Activated CD4-positive, alpha-beta memory T cell treated with anti-CD3 and anti-CD28 coated beads, Interleukin-2, amount 10 ng/mL, durations not matched to agents 7 days and 5 days (primary cell): ENCODE measurements around the gene ITPR1. TPM values are rescaled to one million over a fixed set of nuclear protein-coding genes. Genes with fewer than 3 reads are reported as not detected.
"Not testable (repeated sequence)": the region's sequence is repeated elsewhere in the genome, so short reads cannot be mapped to it uniquely, and the experiment has no call there.

Source experiments
- CTCF ChIA-PET: fragments of 350-600 bp; sonication (Branson Sonifier 250); formaldehyde crosslinking; loops from one replicate; lab custom pipeline; 2021; ENCODE audit warnings: antibody characterized with exemption, inconsistent platforms; lab: Charles Lee
- POLR2A ChIA-PET: fragments of 350-600 bp; sonication (Branson Sonifier 250); formaldehyde crosslinking; loops from one replicate; lab custom pipeline; 2021; ENCODE audit warnings: antibody characterized with exemption; lab: Charles Lee
- DNase-seq: peaks from one replicate; pipeline ENCODE4 v3.0.0-alpha.2; 2020
- H3K27ac Mint-ChIP-seq: one replicate; pipeline ENCODE4 v1.8.0; 2021; ENCODE audit warnings: mild to moderate bottlenecking, mixed read lengths
- H3K27me3 Mint-ChIP-seq: one replicate; pipeline ENCODE4 v1.8.0; 2021; ENCODE audit warnings: mixed read lengths
- H3K36me3 Mint-ChIP-seq: one replicate; pipeline ENCODE4 v1.8.0; 2021; ENCODE audit warnings: low read depth, mixed read lengths
- H3K4me1 Mint-ChIP-seq: one replicate; pipeline ENCODE4 v1.8.0; 2021; ENCODE audit warnings: mixed read lengths
- H3K4me3 Mint-ChIP-seq: one replicate; pipeline ENCODE4 v1.8.0; 2021; ENCODE audit warnings: mild to moderate bottlenecking, mixed read lengths
- H3K9me3 Mint-ChIP-seq: one replicate; pipeline ENCODE4 v1.8.0; 2021; ENCODE audit warnings: mixed read lengths
- total RNA-seq, 2 experiments: library from RNA; stranded (reverse); gene quantifications; one replicate each; pipeline ENCODE4 v1.2.3, GENCODE V29; 2021

The ITPR1 gene
- total RNA-seq, 2 experiments from 2014 or later, result 59.6 to 64.3 TPM

DNA sequence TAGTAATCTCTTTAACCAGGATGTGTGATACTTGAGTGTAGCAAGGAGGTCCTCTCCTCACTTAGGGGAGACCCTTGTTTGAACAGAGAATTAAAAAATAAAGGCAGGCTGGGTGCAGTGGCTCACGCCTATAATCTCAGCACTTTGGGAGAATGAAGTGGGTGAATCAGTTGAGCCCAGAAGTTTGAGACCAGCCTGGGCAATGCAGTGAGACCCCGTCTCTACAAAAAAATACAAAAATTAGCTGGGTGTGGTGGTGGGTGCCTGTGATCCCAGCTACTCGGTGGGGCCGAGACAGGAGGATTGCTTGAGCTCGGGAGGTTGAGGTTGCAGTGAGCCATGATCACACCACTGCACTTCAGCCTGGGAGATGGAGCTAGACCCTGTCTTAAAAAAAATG is 105.1 kb downstream of the ITPR1 start:
- CTCF ChIA-PET, result interaction anchor here (0.6 kb wide), 1 partner anchor 125 kb away, joined by 4 read pairs; no protein-coding TSS in a partner anchor
- H3K9me3 Mint-ChIP-seq, POLR2A ChIA-PET: not testable (repeated sequence)

DNA sequence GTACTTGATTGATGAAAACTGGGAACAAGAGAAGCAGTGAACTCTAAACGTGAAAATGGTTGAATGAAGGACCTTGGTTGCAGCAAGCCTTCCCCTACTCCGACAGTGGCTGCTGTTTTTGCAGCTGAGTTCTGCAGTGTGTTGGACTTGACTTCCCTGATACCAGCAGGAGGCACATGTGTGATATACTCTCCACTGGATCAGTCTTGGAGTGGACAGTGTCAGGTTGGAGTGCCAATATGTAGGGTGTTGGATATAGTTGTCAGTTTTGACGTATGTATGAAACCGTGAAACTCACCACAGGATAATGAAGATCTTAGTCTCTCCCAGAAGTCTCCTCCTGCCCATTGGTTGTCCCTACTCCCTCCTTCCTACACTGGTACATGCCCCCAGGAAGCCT is 106.5 kb downstream of the ITPR1 start:
- H3K36me3 Mint-ChIP-seq, result peaks cover 6% of the 10 kb centered on the region

More for the DNA sequence above, 105.1 kb downstream of the ITPR1 start:
- H3K27ac Mint-ChIP-seq, H3K4me3 Mint-ChIP-seq, DNase-seq, H3K27me3 Mint-ChIP-seq, H3K4me1 Mint-ChIP-seq, H3K36me3 Mint-ChIP-seq: not testable (repeated sequence)

GRCh38 chr3:4600493-4600892 is 107.3 kb downstream of the ITPR1 start:
- peaks cover 6% of the 10 kb centered on the region for H3K36me3 Mint-ChIP-seq
- H3K4me3 Mint-ChIP-seq, result no peak overlapping the region
- POLR2A ChIA-PET, result no interaction called here
- H3K27me3 Mint-ChIP-seq, result no peaks in the 10 kb centered on the region
- H3K27ac Mint-ChIP-seq, result no peak overlapping the region
- no peak for DNase-seq
- peaks cover 5% of the 10 kb centered on the region for H3K9me3 Mint-ChIP-seq
- no peaks in the 10 kb centered on the region for H3K4me1 Mint-ChIP-seq
- CTCF ChIA-PET, result no interaction called here

More for the DNA sequence above, 106.5 kb downstream of the ITPR1 start:
- Mint-ChIP-seq H3K4me3 (no peak overlapping the region), H3K4me1 (no peaks in the 10 kb centered on the region), H3K27ac (no peak overlapping the region), H3K9me3 (peaks cover 5% of the 10 kb centered on the region), H3K27me3 (no peaks in the 10 kb centered on the region)
- ChIA-PET POLR2A (no interaction called here), CTCF (interaction anchor here (0.8 kb wide), 1 partner anchor 8 kb away, joined by 3 read pairs; no protein-coding TSS in a partner anchor)
- DNase-seq, result no peak

DNA sequence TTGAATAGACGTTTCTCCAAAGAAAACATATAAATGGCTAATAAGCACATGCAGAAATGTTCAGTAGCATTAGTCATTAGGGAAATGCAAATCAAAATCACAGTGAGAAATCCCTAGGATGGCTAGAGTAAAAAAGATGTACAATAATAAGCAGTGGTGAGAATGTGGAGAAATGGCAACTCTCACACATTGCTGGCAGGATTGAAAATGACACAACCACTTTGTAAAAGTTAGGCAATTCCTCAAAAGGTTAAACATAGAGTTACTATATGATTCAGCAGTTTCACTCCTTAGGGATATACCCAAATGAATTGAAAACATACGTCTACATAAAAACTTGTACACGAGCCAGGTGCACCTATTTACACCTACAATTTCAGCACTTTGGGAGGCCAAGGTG is 108.7 kb downstream of the ITPR1 start:
- Mint-ChIP-seq H3K4me3 (no peak overlapping the region), H3K27me3 (no peaks in the 10 kb centered on the region), H3K27ac (no peak overlapping the region), H3K36me3 (peaks cover 6% of the 10 kb centered on the region), H3K4me1 (no peaks in the 10 kb centered on the region), H3K9me3 (peaks cover 5% of the 10 kb centered on the region)
- POLR2A ChIA-PET, result no interaction called here
- CTCF ChIA-PET, result no interaction called here
- DNase-seq, result no peak

DNA sequence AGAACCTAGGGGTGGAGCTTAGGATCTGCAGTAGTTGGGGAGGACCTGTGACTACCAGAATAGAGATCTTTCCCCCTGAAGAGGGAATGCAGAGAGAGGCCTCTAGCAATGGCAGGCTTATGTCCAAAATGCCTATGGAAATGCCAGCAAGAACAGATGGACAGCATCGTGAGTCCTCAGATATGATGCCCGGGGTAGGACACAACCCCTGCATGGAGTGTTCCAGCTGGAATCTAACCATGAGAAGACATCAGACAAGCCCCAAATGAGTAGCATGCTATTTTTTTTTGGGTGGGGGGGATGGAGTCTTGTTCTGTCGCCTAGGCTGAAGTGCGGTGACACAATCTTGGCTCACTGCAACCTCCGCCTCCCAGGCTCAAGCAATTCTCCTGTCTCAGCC is 111.5 kb downstream of the ITPR1 start:
- Mint-ChIP-seq H3K36me3 (peaks cover 6% of the 10 kb centered on the region), H3K4me3 (no peak overlapping the region), H3K9me3 (peaks cover 5% of the 10 kb centered on the region), H3K27ac (no peak overlapping the region), H3K27me3 (no peaks in the 10 kb centered on the region), H3K4me1 (no peaks in the 10 kb centered on the region)
- DNase-seq, result no peak
- CTCF ChIA-PET, result interaction anchor here (1.4 kb wide), 1 partner anchor 85 kb away, joined by 3 read pairs; no protein-coding TSS in a partner anchor
- POLR2A ChIA-PET, result no interaction called here

GRCh38 chr3:4606911-4607310 is 113.8 kb downstream of the ITPR1 start:
- Mint-ChIP-seq H3K27me3 (no peaks in the 10 kb centered on the region), H3K4me1 (no peaks in the 10 kb centered on the region), H3K9me3 (no peaks in the 10 kb centered on the region), H3K4me3 (no peak overlapping the region), H3K36me3 (no peaks in the 10 kb centered on the region), H3K27ac (no peak overlapping the region)
- no peak for DNase-seq
- ChIA-PET POLR2A (no interaction called here), CTCF (no interaction called here)

DNA sequence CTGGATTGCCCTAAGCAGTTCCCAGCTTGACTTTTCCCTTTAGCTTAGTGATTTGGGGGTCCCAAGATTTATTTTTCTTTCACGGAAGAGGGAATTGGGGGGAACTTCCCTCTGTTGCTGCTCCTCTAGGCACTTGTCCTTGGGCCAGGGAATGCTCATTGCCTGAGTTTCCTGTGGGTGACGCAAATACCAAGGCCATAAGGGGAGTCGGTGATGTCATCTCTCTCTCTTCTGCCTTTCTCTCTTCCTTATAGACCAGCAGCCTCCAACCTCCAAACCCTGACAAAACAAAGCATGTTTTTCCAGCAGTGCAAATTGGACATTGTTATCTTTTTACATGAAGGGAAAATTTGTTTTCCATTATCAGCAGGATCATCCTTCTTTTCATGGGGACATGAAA is 120.2 kb downstream of the ITPR1 start:
- Mint-ChIP-seq H3K4me3 (no peak overlapping the region), H3K9me3 (no peaks in the 10 kb centered on the region), H3K36me3 (no peaks in the 10 kb centered on the region), H3K4me1 (no peaks in the 10 kb centered on the region), H3K27me3 (no peaks in the 10 kb centered on the region), H3K27ac (no peak overlapping the region)
- no peak for DNase-seq
- ChIA-PET POLR2A (no interaction called here), CTCF (interaction anchor here (0.9 kb wide), 1 partner anchor 29 kb away, joined by 3 read pairs; no protein-coding TSS in a partner anchor)

GRCh38 chr3:4614070-4614469 is 120.9 kb downstream of the ITPR1 start:
- ChIA-PET CTCF (interaction anchor here (0.9 kb wide), 1 partner anchor 30 kb away, joined by 3 read pairs; no protein-coding TSS in a partner anchor), POLR2A (no interaction called here)
- Mint-ChIP-seq H3K36me3 (no peaks in the 10 kb centered on the region), H3K9me3 (no peaks in the 10 kb centered on the region), H3K4me1 (no peaks in the 10 kb centered on the region), H3K4me3 (no peak overlapping the region), H3K27ac (no peak overlapping the region), H3K27me3 (no peaks in the 10 kb centered on the region)
- DNase-seq, result no peak

GRCh38 chr3:4614927-4615326 is 121.8 kb downstream of the ITPR1 start:
- no peak overlapping the region for H3K27ac Mint-ChIP-seq
- H3K4me3 Mint-ChIP-seq, result no peak overlapping the region
- CTCF ChIA-PET, result no interaction called here
- no peak for DNase-seq
- H3K4me1 Mint-ChIP-seq, result no peaks in the 10 kb centered on the region
- no peaks in the 10 kb centered on the region for H3K9me3 Mint-ChIP-seq
- no peaks in the 10 kb centered on the region for H3K36me3 Mint-ChIP-seq
- POLR2A ChIA-PET, result no interaction called here
- H3K27me3 Mint-ChIP-seq, result no peaks in the 10 kb centered on the region

DNA sequence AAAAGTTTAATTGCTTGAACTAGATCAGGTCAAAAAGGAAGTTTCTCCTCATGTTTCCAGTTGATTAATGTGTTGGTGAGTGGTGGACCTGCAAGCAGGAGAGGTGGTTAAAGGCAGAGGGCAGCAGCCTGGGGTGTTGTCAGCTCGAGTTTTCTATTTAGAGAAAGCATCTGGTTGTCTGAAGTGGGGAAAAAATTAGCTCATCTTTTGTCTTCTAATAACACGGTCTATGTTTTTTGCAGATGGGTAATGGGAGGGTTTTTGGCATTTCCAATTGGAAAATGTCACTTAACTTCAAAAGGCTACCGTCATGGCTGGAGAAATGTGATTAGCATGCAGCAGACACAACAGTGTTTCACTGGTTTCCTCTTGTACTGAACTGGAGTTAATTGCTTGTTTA is 122.6 kb downstream of the ITPR1 start:
- no peaks in the 10 kb centered on the region for H3K4me1 Mint-ChIP-seq
- no peak overlapping the region for H3K4me3 Mint-ChIP-seq
- peaks cover under 1% of the 10 kb centered on the region for H3K9me3 Mint-ChIP-seq
- H3K27me3 Mint-ChIP-seq, result no peaks in the 10 kb centered on the region
- CTCF ChIA-PET, result no interaction called here
- H3K27ac Mint-ChIP-seq, result no peak overlapping the region
- POLR2A ChIA-PET, result no interaction called here
- DNase-seq, result no peak
- peaks cover 2% of the 10 kb centered on the region for H3K36me3 Mint-ChIP-seq

DNA sequence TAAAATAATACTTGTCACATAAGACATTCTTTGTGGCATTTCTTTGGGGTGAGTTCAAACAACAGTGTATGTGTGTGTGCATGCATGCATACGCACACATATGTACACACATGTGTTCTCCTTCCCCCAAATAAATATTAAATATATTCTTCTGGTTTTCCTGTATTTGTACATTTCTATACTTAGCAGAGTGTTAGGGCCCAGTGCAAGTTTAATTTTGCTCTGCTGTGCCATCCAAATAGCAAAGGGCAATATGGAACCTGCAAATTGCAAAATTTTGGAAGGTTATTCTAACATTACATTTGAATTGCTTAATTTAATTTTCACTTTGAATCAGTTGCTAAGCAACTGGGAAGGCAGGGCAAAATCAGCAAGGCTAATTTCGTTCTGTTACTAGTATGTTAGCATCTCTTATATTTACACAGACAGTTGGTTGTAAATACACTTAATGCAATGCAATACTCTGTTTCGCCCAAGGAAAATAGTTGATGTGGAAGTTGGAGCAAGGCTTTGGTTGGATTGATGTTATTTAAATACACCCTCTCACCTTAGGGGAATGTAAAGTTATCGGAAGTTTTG is 130.4 kb downstream of the ITPR1 start:
- no peak overlapping the region for H3K4me3 Mint-ChIP-seq
- H3K36me3 Mint-ChIP-seq, result peaks cover 11% of the 10 kb centered on the region
- H3K27ac Mint-ChIP-seq, result no peak overlapping the region
- DNase-seq, result no peak
- H3K27me3 Mint-ChIP-seq, result no peaks in the 10 kb centered on the region
- ChIA-PET CTCF (interaction anchor here (0.6 to 0.8 kb wide), 2 partner anchors 10 kb away, joined by 3 read pairs; no protein-coding TSS in a partner anchor), POLR2A (no interaction called here)
- no peaks in the 10 kb centered on the region for H3K4me1 Mint-ChIP-seq
- peaks cover 11% of the 10 kb centered on the region for H3K9me3 Mint-ChIP-seq

DNA sequence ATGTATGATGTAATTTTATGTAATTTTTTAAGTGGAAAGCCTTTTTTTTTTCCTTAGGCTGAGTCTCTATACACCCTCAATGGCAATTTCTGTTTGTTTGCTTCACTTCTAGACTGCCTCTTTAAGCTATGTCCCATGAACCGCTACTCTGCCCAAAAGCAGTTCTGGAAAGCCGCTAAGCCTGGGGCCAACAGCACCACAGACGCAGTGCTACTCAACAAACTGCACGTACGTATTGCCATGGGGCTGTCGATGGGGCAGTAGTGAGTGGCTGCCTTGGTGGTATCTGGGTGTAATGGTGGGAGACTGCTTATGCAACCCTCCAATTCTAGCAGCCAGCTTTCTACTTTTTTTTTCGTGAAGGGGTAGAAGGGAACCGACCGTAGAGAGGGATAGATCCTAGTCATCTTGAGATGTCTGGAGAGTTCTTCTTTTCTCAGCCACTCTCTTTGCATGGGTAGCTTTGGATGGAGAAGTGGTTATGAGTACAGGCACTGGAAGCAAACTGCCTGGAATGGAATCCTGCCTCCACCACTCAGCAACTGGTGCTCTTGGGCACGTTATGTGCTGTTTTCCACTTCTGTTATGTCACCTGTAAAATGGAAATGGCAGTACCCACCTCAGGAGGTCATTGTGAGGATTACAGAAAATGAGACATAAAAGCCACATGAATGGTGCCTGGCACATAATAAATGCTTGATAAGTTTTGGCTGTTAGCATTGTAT is 134.7 kb downstream of the ITPR1 start:
- CTCF ChIA-PET, result interaction anchor here (1.0 to 1.7 kb wide), 3 partner anchors 277 to 414 kb away, joined by 3 to 5 read pairs (median 3); no protein-coding TSS in a partner anchor
- Mint-ChIP-seq H3K4me3 (no peak overlapping the region), H3K27ac (no peak overlapping the region), H3K36me3 (no peaks in the 10 kb centered on the region), H3K9me3 (no peaks in the 10 kb centered on the region), H3K4me1 (no peaks in the 10 kb centered on the region), H3K27me3 (no peaks in the 10 kb centered on the region)
- no peak for DNase-seq
- POLR2A ChIA-PET, result no interaction called here

DNA sequence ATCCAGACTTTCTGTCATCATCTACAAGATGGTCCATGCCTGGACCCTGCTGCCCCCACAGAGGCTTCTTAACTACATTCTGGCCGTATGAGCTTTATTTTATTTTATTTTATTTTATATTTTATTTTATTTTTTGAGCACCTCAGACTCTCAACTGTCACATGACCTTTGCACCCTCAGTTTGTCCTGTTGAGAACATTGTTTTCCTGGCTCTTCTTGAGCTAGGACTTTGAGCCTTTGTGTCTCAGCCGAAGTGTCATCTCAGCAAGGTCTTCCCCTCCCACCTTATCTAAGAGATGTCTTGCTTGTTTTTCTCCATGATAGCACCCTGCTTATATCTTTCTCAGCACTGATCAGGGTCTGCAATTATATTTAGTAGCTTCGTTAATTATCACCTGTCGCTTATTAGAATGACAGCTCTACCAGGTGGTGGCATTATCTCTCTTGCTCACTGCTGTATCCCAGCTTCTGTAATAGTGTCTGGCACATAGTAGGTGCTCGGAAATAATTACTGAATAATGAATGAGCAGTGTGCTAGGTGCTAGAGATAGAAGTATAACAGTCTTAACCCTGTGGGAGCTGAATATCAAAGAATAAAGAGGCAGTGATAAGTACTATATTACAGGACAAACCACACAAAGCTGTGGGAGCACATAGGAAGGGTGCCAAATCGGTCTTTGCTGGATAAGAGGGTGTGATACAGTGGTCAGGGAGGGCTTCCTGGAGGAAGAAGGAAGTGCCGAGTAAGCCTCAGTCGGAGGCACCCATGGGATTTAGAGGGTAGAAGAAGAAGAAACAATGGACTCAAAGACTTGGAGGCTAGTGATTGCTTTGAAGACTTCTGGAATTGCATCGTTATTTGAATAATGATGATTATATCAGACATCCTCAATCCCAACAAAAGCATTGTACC is 136.2 kb downstream of the ITPR1 start:
- ChIA-PET CTCF (interaction anchor here (1.0 to 5.8 kb wide), 2 partner anchors 111 to 277 kb away, joined by 5 to 91 read pairs; no protein-coding TSS in a partner anchor), POLR2A (no interaction called here)
- Mint-ChIP-seq H3K27me3 (no peaks in the 10 kb centered on the region), H3K9me3 (no peaks in the 10 kb centered on the region), H3K4me1 (peaks cover 5% of the 10 kb centered on the region), H3K27ac (no peak overlapping the region), H3K4me3 (no peak overlapping the region), H3K36me3 (no peaks in the 10 kb centered on the region)
- DNase-seq, result no peak
